Ishikawa (cell line): ENCODE results near the gene DSCAML1.

Experiments
- CEBPB ChIP-seq: IDR thresholded peaks from 2 replicates; pipeline ENCODE4 v1.6.1; 2012
- CREB1 ChIP-seq: IDR thresholded peaks from 2 replicates; pipeline ENCODE4 v1.6.1; 2012; ENCODE audit warnings: low read depth
- EGR1 ChIP-seq: IDR thresholded peaks from 2 replicates; pipeline ENCODE4 v1.6.1; 2012
- EP300 ChIP-seq: IDR thresholded peaks from 2 replicates; pipeline ENCODE4 v1.6.1; 2012; ENCODE audit warnings: borderline replicate concordance
- FOXM1 ChIP-seq: IDR thresholded peaks from 2 replicates; pipeline ENCODE4 v1.6.1; 2012; ENCODE audit warnings: low read depth, borderline replicate concordance
- NFIC ChIP-seq: IDR thresholded peaks from 2 replicates; pipeline ENCODE4 v1.6.1; 2012
- RAD21 ChIP-seq: IDR thresholded peaks from 2 replicates; pipeline ENCODE4 v1.6.1; 2012; ENCODE audit warnings: low read depth
- TAF1 ChIP-seq: IDR thresholded peaks from 2 replicates; pipeline ENCODE4 v1.6.1; 2012; ENCODE audit warnings: low read depth, mild to moderate bottlenecking
- TCF12 ChIP-seq: IDR thresholded peaks from 2 replicates; pipeline ENCODE4 v1.6.1; 2012; ENCODE audit warnings: low read depth
- TEAD4 ChIP-seq: IDR thresholded peaks from 2 replicates; pipeline ENCODE4 v1.6.1; 2012
- YY1 ChIP-seq: IDR thresholded peaks from 2 replicates; pipeline ENCODE4 v1.6.1; 2012; ENCODE audit warnings: low read depth
- ZBTB7A ChIP-seq: IDR thresholded peaks from 2 replicates; pipeline ENCODE4 v1.6.1; 2012; ENCODE audit warnings: low read depth
- TF ChIP-seq, protein P1 (sequence below): IDR thresholded peaks from 2 replicates; pipeline ENCODE4 v1.6.1; 2012; ENCODE audit warnings: low read depth, mild to moderate bottlenecking
- TF ChIP-seq, protein P2 (sequence below): IDR thresholded peaks from 2 replicates; pipeline ENCODE4 v1.6.1; 2012
- TF ChIP-seq, protein P3 (sequence below): IDR thresholded peaks from 2 replicates; pipeline ENCODE4 v1.6.1; 2012

The DSCAML1 gene

DNA sequence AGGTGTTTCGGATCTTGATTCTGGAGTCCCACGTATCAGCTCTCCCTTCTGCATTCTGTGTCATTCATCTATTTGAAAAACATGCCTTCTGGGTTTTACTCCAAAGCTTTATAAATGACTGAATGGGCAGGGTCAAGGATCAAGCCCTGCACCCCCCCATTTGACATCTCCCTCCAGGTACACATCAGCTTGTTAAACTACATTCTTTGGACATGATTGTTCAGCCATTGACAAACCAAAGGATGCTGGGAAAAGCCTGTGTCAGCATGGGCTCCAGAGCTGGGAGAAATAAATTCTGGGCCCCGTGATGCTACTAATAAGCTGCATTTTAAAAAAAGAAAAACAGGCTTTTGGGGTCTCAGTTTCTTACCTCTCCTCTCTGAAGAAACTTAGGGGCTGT lies 103.7 kb downstream of the DSCAML1 start:
- TF ChIP-seq NFIC, result no peak
- no peak for TF ChIP-seq RAD21
- TF ChIP-seq CEBPB, result no peak
- TF ChIP-seq EP300, result no peak
- TF ChIP-seq TAF1, result no peak
- TF ChIP-seq TCF12, result no peak
- TF ChIP-seq, protein P1, sequence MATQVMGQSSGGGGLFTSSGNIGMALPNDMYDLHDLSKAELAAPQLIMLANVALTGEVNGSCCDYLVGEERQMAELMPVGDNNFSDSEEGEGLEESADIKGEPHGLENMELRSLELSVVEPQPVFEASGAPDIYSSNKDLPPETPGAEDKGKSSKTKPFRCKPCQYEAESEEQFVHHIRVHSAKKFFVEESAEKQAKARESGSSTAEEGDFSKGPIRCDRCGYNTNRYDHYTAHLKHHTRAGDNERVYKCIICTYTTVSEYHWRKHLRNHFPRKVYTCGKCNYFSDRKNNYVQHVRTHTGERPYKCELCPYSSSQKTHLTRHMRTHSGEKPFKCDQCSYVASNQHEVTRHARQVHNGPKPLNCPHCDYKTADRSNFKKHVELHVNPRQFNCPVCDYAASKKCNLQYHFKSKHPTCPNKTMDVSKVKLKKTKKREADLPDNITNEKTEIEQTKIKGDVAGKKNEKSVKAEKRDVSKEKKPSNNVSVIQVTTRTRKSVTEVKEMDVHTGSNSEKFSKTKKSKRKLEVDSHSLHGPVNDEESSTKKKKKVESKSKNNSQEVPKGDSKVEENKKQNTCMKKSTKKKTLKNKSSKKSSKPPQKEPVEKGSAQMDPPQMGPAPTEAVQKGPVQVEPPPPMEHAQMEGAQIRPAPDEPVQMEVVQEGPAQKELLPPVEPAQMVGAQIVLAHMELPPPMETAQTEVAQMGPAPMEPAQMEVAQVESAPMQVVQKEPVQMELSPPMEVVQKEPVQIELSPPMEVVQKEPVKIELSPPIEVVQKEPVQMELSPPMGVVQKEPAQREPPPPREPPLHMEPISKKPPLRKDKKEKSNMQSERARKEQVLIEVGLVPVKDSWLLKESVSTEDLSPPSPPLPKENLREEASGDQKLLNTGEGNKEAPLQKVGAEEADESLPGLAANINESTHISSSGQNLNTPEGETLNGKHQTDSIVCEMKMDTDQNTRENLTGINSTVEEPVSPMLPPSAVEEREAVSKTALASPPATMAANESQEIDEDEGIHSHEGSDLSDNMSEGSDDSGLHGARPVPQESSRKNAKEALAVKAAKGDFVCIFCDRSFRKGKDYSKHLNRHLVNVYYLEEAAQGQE, result no peak
- TF ChIP-seq ZBTB7A, result no peak
- TF ChIP-seq, protein P2, sequence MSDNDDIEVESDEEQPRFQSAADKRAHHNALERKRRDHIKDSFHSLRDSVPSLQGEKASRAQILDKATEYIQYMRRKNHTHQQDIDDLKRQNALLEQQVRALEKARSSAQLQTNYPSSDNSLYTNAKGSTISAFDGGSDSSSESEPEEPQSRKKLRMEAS, result no peak
- TF ChIP-seq TEAD4, result no peak
- no peak for TF ChIP-seq CREB1
- TF ChIP-seq EGR1, result no peak
- TF ChIP-seq FOXM1, result no peak
- TF ChIP-seq, protein P3, sequence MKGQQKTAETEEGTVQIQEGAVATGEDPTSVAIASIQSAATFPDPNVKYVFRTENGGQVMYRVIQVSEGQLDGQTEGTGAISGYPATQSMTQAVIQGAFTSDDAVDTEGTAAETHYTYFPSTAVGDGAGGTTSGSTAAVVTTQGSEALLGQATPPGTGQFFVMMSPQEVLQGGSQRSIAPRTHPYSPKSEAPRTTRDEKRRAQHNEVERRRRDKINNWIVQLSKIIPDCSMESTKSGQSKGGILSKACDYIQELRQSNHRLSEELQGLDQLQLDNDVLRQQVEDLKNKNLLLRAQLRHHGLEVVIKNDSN, result no peak
- TF ChIP-seq YY1, result no peak

DNA sequence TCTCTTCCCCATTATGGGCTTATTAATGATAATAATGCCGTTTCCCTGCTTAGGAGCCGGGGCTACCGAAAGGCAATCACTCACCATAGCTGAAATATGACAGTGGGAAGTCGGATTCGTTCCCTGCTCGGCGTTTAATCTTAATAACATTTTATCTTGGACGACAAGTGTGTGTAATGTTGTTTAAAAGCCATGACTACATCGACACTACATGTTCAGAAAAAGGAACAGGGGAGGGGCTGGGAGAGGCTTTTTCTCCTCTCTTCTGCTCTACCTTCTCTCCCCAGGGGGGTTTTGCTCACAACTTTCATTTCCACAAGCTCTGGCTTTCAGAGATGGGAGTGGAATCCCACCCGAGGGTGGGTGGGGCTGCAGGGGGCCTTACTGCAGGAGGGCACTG lies 105.5 kb downstream of the DSCAML1 start:
- TF ChIP-seq FOXM1 (no peak), RAD21 (no peak), YY1 (no peak), TEAD4 (no peak), ZBTB7A (no peak), EP300 (no peak), CREB1 (no peak), TAF1 (no peak)
- TF ChIP-seq, protein P1, result no peak
- TF ChIP-seq, protein P3, result no peak

DNA sequence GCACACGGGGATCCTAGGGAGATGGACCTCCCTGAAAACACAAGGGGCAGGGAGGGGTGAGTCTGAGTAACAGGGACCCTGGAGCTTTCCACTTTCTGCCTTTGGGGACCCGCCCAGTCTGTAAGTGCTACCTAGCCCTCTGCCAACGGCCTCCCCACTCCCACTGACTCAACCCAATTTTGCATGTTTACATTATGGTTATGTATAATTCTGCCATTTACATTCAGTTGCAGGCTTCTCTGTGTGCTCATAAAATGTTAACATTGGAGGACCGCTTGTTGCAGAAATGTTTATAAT lies 105.8 kb downstream of the DSCAML1 start:
- no peak for TF ChIP-seq YY1
- TF ChIP-seq, protein P3, result no peak
- no peak for TF ChIP-seq CREB1
- TF ChIP-seq, protein P2, result no peak
- TF ChIP-seq FOXM1, result no peak
- no peak for TF ChIP-seq RAD21
- no peak for TF ChIP-seq TCF12
- TF ChIP-seq ZBTB7A, result no peak
- no peak for TF ChIP-seq NFIC
- no peak for TF ChIP-seq TAF1
- TF ChIP-seq CEBPB, result no peak
- TF ChIP-seq, protein P1, result no peak
- TF ChIP-seq EGR1, result no peak
- no peak for TF ChIP-seq EP300
- TF ChIP-seq TEAD4, result no peak

DNA sequence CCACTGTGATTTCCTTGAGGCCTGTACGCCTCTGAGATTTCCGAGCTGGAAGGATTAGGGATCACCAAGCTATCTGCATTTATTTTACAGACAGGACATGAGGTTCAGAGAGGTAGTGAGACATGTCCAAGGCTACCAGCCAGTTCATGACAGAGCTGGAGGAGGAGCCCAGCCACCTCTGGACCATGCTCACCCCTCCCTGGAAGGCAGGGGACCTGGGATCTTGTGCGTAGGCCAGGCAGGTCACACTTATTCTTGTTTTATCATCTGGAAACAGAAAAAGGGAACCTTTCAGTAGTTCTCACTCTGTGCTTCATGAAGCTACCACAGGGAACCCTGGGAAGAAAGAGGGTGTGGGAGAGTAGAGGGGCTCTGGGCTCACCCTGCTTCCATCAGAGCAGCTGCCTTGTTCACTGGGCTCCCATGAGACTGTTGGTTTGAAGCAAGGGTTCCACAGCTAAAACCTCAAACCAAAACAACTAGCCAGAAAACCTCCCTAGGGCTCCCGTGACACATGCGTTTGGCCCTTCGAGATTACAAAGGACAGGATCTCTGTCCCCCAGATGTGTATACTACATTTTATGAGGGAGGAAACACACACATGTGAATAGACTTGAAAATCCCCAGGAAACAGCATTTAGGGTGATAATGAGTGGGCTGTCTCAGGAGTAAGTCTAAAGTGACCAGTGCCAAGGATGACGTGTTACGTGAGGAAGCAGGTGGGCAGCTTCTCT lies 106.4 kb downstream of the DSCAML1 start:
- TF ChIP-seq CREB1 (no peak), TEAD4 (no peak), YY1 (no peak), CEBPB (no peak), RAD21 (no peak), FOXM1 (no peak), EGR1 (no peak), TAF1 (no peak)
- TF ChIP-seq, protein P2, result no peak
